Neural cell (in vitro differentiated cells): ENCODE results near the gene FUNDC2. TPM values are rescaled to one million over a fixed set of nuclear protein-coding genes. Genes with fewer than 3 reads are reported as not detected.
A peak's percentile ranks its signal among the peaks of the same experiment; 100 is the strongest.

Experiments
- H2AFZ ChIP-seq: fragments of 200-600, 300-800 bp; sonication (generic), shearing (Covaris generic); 2 replicates; pipeline ENCODE4 v1.6.0; 2014; ENCODE audit warnings: low read depth, mild to moderate bottlenecking, antibody characterized with exemption, low read length, moderate library complexity
- H3F3A ChIP-seq: fragments of 200-600 bp; shearing (Covaris generic); 2 replicates; pipeline ENCODE4 v1.6.1; 2016; ENCODE audit warnings: mild to moderate bottlenecking, moderate library complexity, mixed read lengths, antibody characterized with exemption, low read length; ENCODE audit not compliant: insufficient read depth, poor library complexity, severe bottlenecking
- H3K27ac ChIP-seq: fragments of 200-600, 300-800 bp; sonication (generic), shearing (Covaris generic); 2 replicates; pipeline ENCODE4 v1.5.1; 2014; ENCODE audit warnings: mild to moderate bottlenecking, low read length, moderate library complexity
- H3K27me3 ChIP-seq: fragments of 300-800, 200-600 bp; sonication (generic), shearing (Covaris generic); 2 replicates; pipeline ENCODE4 v1.6.0; 2014; ENCODE audit warnings: mild to moderate bottlenecking, low read depth, low read length, moderate library complexity; ENCODE audit not compliant: insufficient read depth
- H3K36me3 ChIP-seq: fragments of 300-800, 200-600 bp; sonication (generic), shearing (Covaris generic); 2 replicates; pipeline ENCODE4 v1.5.1; 2014; ENCODE audit warnings: mild to moderate bottlenecking, antibody characterized with exemption, low read length, moderate library complexity; ENCODE audit not compliant: insufficient read depth
- H3K4me2 ChIP-seq: fragments of 300-800, 200-600 bp; sonication (generic), shearing (Covaris generic); 2 replicates; pipeline ENCODE4 v1.6.0; 2014; ENCODE audit warnings: mild to moderate bottlenecking, low read length
- H3K4me3 ChIP-seq: fragments of 300-800, 200-600 bp; sonication (generic), shearing (Covaris generic); 2 replicates; pipeline ENCODE4 v1.5.1; 2014; ENCODE audit warnings: mild to moderate bottlenecking, low read length, moderate library complexity
- H3K79me2 ChIP-seq: fragments of 200-600 bp; shearing (Covaris generic); replicated peaks from 2 replicates; pipeline ENCODE4 v1.6.0; 2014; ENCODE audit warnings: mild to moderate bottlenecking, low read length, moderate library complexity; ENCODE audit not compliant: insufficient read depth
- H3K9ac ChIP-seq: fragments of 300-800, 200-600 bp; sonication (generic), shearing (Covaris generic); 2 replicates; pipeline ENCODE4 v1.6.1; 2016; ENCODE audit warnings: mild to moderate bottlenecking, low read length, mixed read lengths
- H3K9me2 ChIP-seq: fragments of 200-600 bp; shearing (Covaris generic); 2 replicates; pipeline ENCODE4 v1.6.1; 2016; ENCODE audit warnings: mild to moderate bottlenecking, low read length, mixed read lengths; ENCODE audit not compliant: insufficient read depth
- H3K9me3 ChIP-seq: fragments of 200-600, 300-800 bp; sonication (generic), shearing (Covaris generic); 2 replicates; pipeline ENCODE4 v1.6.1; 2016; ENCODE audit warnings: mild to moderate bottlenecking, mixed run types, low read length, moderate library complexity, mixed read lengths
- H4K20me1 ChIP-seq: fragments of 200-600 bp; shearing (Covaris generic); 2 replicates; pipeline ENCODE4 v1.6.1; 2016; ENCODE audit warnings: mild to moderate bottlenecking, mixed run types; ENCODE audit not compliant: insufficient read depth
- CTCF ChIP-seq: fragments of 450-650 bp; IDR thresholded peaks from 2 replicates; pipeline ENCODE4 v1.5.1; 2014; ENCODE audit warnings: antibody characterized with exemption, mild to moderate bottlenecking, moderate library complexity; ENCODE audit not compliant: poor library complexity, severe bottlenecking
- EP300 ChIP-seq: fragments of 450-650 bp; conservative IDR thresholded peaks from 2 replicates; pipeline ENCODE4 v1.6.1; 2014; ENCODE audit warnings: antibody characterized with exemption, mild to moderate bottlenecking, moderate library complexity; ENCODE audit not compliant: poor library complexity, severe bottlenecking
- RAD21 ChIP-seq: fragments of 450-650 bp; conservative IDR thresholded peaks from 2 replicates; pipeline ENCODE4 v1.6.1; 2014; ENCODE audit warnings: antibody characterized with exemption, mild to moderate bottlenecking, moderate library complexity
- REST ChIP-seq: IDR thresholded peaks from 2 replicates; pipeline ENCODE4 v1.6.1; 2012; ENCODE audit warnings: borderline replicate concordance
- SMC3 ChIP-seq: fragments of 450-650 bp; conservative IDR thresholded peaks from 2 replicates; pipeline ENCODE4 v1.6.1; 2014; ENCODE audit warnings: antibody characterized with exemption, mild to moderate bottlenecking, moderate library complexity; ENCODE audit not compliant: poor library complexity
- polyA plus RNA-seq: library from polyadenylated mRNA; depleted of rRNA; stranded (reverse); fragments of >200 nt; gene quantifications from 2 replicates; pipeline ENCODE4 v1.2.3, GENCODE V29; 2014

The FUNDC2 gene
- polyA plus RNA-seq, 1 donor from 2014 or later: 139 TPM

DNA sequence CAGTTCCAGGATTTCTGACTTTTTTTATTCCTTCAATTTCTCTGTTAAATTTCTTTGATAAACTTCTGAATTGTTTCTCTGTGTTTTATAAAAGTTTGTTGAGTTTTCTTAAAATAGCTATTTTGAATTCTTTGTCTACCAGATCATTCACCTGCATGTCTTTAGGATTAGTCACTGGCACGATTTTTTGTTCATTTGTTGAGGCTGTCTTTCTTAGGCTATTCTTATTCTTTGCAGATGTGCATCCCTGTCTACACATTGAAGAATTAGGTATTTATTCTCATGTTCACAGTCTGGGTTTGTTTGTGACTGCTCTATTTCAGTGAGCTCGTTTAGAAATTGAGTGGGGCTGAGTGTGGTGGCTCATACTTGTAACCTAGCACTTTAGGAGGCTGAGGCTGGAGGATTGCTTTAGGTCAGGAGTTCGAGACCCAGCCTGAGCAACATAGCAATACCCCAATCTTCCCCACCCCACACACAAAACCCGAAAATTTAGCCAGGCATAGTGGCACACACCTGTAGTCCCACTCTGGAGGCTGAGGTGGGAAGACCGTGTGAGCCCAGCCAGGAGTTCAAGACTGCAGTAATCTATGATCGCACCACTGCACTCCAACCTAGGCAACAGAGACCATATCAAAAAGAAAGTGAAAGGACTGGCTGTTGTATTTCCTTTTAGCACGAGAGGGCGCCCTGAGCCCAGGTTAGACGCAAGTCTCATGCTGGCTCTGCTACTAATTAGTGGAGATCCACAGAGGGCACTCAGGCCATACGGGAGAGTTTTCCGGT lies 46.1 kb upstream of the FUNDC2 start:
- no peaks in the 10 kb centered on the region for H3K27me3 ChIP-seq
- no peaks in the 10 kb centered on the region for H3K9me2 ChIP-seq
- H4K20me1 ChIP-seq: no peaks in the 10 kb centered on the region
- TF ChIP-seq RAD21 (peak; percentile 77), SMC3 (peak; percentile 76), CTCF (peak; percentile 71), EP300 (no peak)
- no peaks in the 10 kb centered on the region for H3K9me3 ChIP-seq
- H2AFZ ChIP-seq: no peak overlapping the region
- H3K27ac ChIP-seq: no peak overlapping the region
- H3K79me2 ChIP-seq: no peaks in the 10 kb centered on the region
- no peak overlapping the region for H3K4me3 ChIP-seq
- no peaks in the 10 kb centered on the region for H3F3A ChIP-seq
- H3K4me2 ChIP-seq: no peak overlapping the region
- H3K9ac ChIP-seq: no peak overlapping the region
- H3K36me3 ChIP-seq: no peaks in the 10 kb centered on the region

DNA sequence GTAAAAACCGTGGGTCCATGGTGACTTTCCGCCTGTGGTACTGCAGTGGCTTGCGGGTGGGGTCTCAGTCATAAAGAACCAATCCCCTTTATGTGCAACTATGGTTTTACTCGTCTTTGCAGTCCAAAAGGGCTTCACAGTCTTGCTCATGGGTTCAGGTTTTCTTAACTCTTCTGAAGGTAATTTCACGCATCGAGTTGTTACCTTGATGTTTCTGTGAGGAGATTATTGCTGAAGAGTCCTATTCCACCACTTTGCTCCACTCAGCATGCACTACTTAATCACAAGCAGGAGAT lies 45.6 kb upstream of the FUNDC2 start:
- Histone ChIP-seq H3K27ac (no peak overlapping the region), H4K20me1 (no peaks in the 10 kb centered on the region), H3K9me2 (no peaks in the 10 kb centered on the region), H3K9ac (no peak overlapping the region), H2AFZ (no peak overlapping the region), H3F3A (no peaks in the 10 kb centered on the region), H3K36me3 (no peaks in the 10 kb centered on the region), H3K4me2 (no peak overlapping the region), H3K9me3 (no peaks in the 10 kb centered on the region), H3K27me3 (no peaks in the 10 kb centered on the region), H3K4me3 (no peak overlapping the region), H3K79me2 (no peaks in the 10 kb centered on the region)
- TF ChIP-seq RAD21 (no peak), SMC3 (peak; percentile 3), REST (no peak), CTCF (peak; percentile 11)
